Loucy (cell line): ENCODE data around the gene PBXIP1.

Experiments
- EZH2phosphoT487 ChIP-seq: fragments of 200-600 bp; IDR thresholded peaks from 2 replicates; pipeline ENCODE4 v1.6.1; 2018; ENCODE audit warnings: antibody characterized with exemption, mild to moderate bottlenecking, moderate library complexity, borderline replicate concordance
- TF ChIP-seq, protein P1 (sequence below): fragments of 200-600 bp; sonication (generic); conservative IDR thresholded peaks from 2 replicates; pipeline ENCODE4 v1.5.1; 2014; ENCODE audit warnings: mild to moderate bottlenecking, antibody characterized with exemption, low read length

DNA sequence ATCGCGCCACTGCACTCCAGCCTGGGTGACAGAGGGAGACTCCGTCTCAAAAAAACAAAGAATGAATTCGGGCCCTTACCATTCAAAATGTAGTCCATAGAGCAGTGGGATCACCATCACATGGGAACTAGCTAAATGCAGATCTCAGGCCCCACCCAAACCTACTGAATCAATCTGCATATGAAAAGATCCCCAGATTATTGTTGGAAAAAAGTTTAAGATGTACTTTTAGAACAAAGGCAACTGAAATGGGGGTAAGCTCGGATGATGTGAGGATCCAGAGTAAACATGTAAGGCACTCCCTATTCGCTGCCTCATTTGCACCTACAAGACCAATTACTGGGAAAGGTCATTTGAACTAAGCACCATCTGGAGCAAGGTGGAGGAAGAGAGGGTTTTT lies 26.4 kb upstream of the PBXIP1 start:
- TF ChIP-seq, protein P1, sequence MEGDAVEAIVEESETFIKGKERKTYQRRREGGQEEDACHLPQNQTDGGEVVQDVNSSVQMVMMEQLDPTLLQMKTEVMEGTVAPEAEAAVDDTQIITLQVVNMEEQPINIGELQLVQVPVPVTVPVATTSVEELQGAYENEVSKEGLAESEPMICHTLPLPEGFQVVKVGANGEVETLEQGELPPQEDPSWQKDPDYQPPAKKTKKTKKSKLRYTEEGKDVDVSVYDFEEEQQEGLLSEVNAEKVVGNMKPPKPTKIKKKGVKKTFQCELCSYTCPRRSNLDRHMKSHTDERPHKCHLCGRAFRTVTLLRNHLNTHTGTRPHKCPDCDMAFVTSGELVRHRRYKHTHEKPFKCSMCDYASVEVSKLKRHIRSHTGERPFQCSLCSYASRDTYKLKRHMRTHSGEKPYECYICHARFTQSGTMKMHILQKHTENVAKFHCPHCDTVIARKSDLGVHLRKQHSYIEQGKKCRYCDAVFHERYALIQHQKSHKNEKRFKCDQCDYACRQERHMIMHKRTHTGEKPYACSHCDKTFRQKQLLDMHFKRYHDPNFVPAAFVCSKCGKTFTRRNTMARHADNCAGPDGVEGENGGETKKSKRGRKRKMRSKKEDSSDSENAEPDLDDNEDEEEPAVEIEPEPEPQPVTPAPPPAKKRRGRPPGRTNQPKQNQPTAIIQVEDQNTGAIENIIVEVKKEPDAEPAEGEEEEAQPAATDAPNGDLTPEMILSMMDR = no peak
- TF ChIP-seq EZH2phosphoT487 = no peak
